ENCODE measurements around the gene CAPZB.

Gene CAPZB

GRCh38 chr1:19352839-19353238 is 132.5 kb downstream of the CAPZB start:
- DNase-seq, result no peak
- Histone ChIP-seq H3K4me1 (ENCODE audit: low read length) (no peaks in the 10 kb centered on the region), H3K4me3 (ENCODE audit: low read length) (no peak overlapping the region), H3K9me2 (replicated peaks; ENCODE audit: insufficient read depth, low read length) (no peaks in the 10 kb centered on the region), H3F3A (ENCODE audit: insufficient read depth, low read length) (no peaks in the 10 kb centered on the region), H3K4me2 (ENCODE audit: low read depth, low read length) (no peak overlapping the region), H4K20me1 (ENCODE audit: insufficient read depth, low read length) (no peaks in the 10 kb centered on the region), H3K27ac (ENCODE audit: low read length) (no peak overlapping the region), H3K79me2 (ENCODE audit: low read length) (no peaks in the 10 kb centered on the region), H3K27me3 (replicated peaks; ENCODE audit: insufficient read depth, low read length) (no peaks in the 10 kb centered on the region), H3K36me3 (replicated peaks; ENCODE audit: insufficient read depth, low read length) (0 out of 2 replicates have a peak, but pooled peaks cover 4% of the 10 kb centered on the region), H3K9me3 (replicated peaks; ENCODE audit: insufficient read depth, low read length) (no peaks in the 10 kb centered on the region), H3K9ac (ENCODE audit: low read length) (no peak overlapping the region), H2AFZ (ENCODE audit: low read length) (no peak overlapping the region)
- TF ChIP-seq EZH2 (optimal IDR thresholded peaks at IDR 0.05; ENCODE audit: low read depth, low read length), result no peak
- TF ChIP-seq, protein P1, sequence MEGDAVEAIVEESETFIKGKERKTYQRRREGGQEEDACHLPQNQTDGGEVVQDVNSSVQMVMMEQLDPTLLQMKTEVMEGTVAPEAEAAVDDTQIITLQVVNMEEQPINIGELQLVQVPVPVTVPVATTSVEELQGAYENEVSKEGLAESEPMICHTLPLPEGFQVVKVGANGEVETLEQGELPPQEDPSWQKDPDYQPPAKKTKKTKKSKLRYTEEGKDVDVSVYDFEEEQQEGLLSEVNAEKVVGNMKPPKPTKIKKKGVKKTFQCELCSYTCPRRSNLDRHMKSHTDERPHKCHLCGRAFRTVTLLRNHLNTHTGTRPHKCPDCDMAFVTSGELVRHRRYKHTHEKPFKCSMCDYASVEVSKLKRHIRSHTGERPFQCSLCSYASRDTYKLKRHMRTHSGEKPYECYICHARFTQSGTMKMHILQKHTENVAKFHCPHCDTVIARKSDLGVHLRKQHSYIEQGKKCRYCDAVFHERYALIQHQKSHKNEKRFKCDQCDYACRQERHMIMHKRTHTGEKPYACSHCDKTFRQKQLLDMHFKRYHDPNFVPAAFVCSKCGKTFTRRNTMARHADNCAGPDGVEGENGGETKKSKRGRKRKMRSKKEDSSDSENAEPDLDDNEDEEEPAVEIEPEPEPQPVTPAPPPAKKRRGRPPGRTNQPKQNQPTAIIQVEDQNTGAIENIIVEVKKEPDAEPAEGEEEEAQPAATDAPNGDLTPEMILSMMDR (IDR thresholded peaks at IDR 0.05; ENCODE audit: low read length), result no peak
- no peak for TF ChIP-seq EZH2phosphoT487 (IDR thresholded peaks at IDR 0.05; ENCODE audit: low read length)

DNA sequence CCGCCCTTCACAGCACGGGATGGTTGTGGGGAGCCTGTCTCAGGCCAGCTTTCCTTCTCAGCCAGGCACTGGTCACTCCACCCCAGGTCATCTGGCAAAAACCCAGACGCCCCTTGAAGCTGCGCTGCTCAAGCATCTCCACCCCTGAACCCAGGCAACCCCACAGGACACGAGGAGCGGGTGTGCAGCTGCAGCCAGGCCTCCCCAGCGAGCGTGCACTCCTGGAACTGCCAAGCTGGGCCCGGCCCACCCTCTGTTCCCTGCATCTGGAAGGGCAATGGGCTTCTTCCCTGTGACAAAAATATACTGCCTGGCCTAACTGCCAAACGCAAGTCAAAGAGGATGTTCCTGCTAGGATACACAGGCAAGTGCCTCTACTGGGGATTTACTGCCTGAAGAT is 133.5 kb downstream of the CAPZB start:
- Histone ChIP-seq H3K4me3 (ENCODE audit: low read length) (no peak overlapping the region), H3K4me2 (ENCODE audit: low read depth, low read length) (no peak overlapping the region), H4K20me1 (ENCODE audit: insufficient read depth, low read length) (no peaks in the 10 kb centered on the region), H3F3A (ENCODE audit: insufficient read depth, low read length) (no peaks in the 10 kb centered on the region), H3K79me2 (ENCODE audit: low read length) (no peaks in the 10 kb centered on the region), H3K36me3 (replicated peaks; ENCODE audit: insufficient read depth, low read length) (0 out of 2 replicates have a peak, but pooled peaks cover 4% of the 10 kb centered on the region), H3K4me1 (ENCODE audit: low read length) (no peaks in the 10 kb centered on the region), H3K9ac (ENCODE audit: low read length) (no peak overlapping the region), H3K9me2 (replicated peaks; ENCODE audit: insufficient read depth, low read length) (no peaks in the 10 kb centered on the region), H3K27ac (ENCODE audit: low read length) (no peak overlapping the region), H3K9me3 (replicated peaks; ENCODE audit: insufficient read depth, low read length) (no peaks in the 10 kb centered on the region), H2AFZ (ENCODE audit: low read length) (no peak overlapping the region), H3K27me3 (replicated peaks; ENCODE audit: insufficient read depth, low read length) (no peaks in the 10 kb centered on the region)
- no peak for DNase-seq
- no peak for TF ChIP-seq EZH2phosphoT487 (IDR thresholded peaks at IDR 0.05; ENCODE audit: low read length)
- TF ChIP-seq, protein P1 (IDR thresholded peaks at IDR 0.05; ENCODE audit: low read length), result no peak
- no peak for TF ChIP-seq EZH2 (optimal IDR thresholded peaks at IDR 0.05; ENCODE audit: low read depth, low read length)

GRCh38 chr1:19350566-19350965 is 134.8 kb downstream of the CAPZB start:
- Histone ChIP-seq H3K79me2 (ENCODE audit: low read length) (no peaks in the 10 kb centered on the region), H3K4me2 (ENCODE audit: low read depth, low read length) (no peak overlapping the region), H2AFZ (ENCODE audit: low read length) (no peak overlapping the region), H4K20me1 (ENCODE audit: insufficient read depth, low read length) (no peaks in the 10 kb centered on the region), H3K27ac (ENCODE audit: low read length) (no peak overlapping the region), H3K4me1 (ENCODE audit: low read length) (no peaks in the 10 kb centered on the region), H3F3A (ENCODE audit: insufficient read depth, low read length) (no peaks in the 10 kb centered on the region), H3K36me3 (replicated peaks; ENCODE audit: insufficient read depth, low read length) (0 out of 2 replicates have a peak, but pooled peaks cover under 1% of the 10 kb centered on the region), H3K9me3 (replicated peaks; ENCODE audit: insufficient read depth, low read length) (no peaks in the 10 kb centered on the region), H3K4me3 (ENCODE audit: low read length) (no peak overlapping the region), H3K9ac (ENCODE audit: low read length) (no peak overlapping the region), H3K27me3 (replicated peaks; ENCODE audit: insufficient read depth, low read length) (no peaks in the 10 kb centered on the region), H3K9me2 (replicated peaks; ENCODE audit: insufficient read depth, low read length) (no peaks in the 10 kb centered on the region)
- TF ChIP-seq EZH2phosphoT487 (IDR thresholded peaks at IDR 0.05; ENCODE audit: low read length) (no peak), EZH2 (optimal IDR thresholded peaks at IDR 0.05; ENCODE audit: low read depth, low read length) (no peak)
- TF ChIP-seq, protein P1 (IDR thresholded peaks at IDR 0.05; ENCODE audit: low read length), result no peak
- no peak for DNase-seq
